H9 (cell line): Measurements from ENCODE around the gene CA11. TPM values are rescaled to one million over a fixed set of nuclear protein-coding genes. Genes with fewer than 3 reads are reported as not detected.

Experiments used
- DNase-seq: peaks from one replicate; pipeline ENCODE4 v3.0.0-alpha.2; 2017
- H2AFZ ChIP-seq: one replicate; pipeline ENCODE4 v1.6.1; 2013; ENCODE audit warnings: mild to moderate bottlenecking, low read length, control low read depth, moderate library complexity
- H2AK5ac ChIP-seq: 2 replicates; pipeline ENCODE4 v1.6.1; 2013; ENCODE audit warnings: low read length, control low read depth, mixed read lengths; ENCODE audit not compliant: insufficient read length
- H2BK120ac ChIP-seq: one replicate; pipeline ENCODE4 v1.6.1; 2013; ENCODE audit warnings: low read depth, mild to moderate bottlenecking, low read length, control low read depth, inconsistent platforms; ENCODE audit not compliant: poor library complexity, severe bottlenecking
- H2BK12ac ChIP-seq: 2 replicates; pipeline ENCODE4 v1.6.1; 2013; ENCODE audit warnings: low read length, control low read depth, mixed read lengths, low read depth; ENCODE audit not compliant: insufficient read length
- H2BK15ac ChIP-seq: 2 replicates; pipeline ENCODE4 v1.6.1; 2013; ENCODE audit warnings: low read depth, low read length, control low read depth
- H2BK20ac ChIP-seq: one replicate; pipeline ENCODE4 v1.6.1; 2013; ENCODE audit warnings: low read depth, mild to moderate bottlenecking, low read length, control low read depth, inconsistent platforms; ENCODE audit not compliant: poor library complexity, severe bottlenecking
- H2BK5ac ChIP-seq: 2 replicates; pipeline ENCODE4 v1.6.1; 2013; ENCODE audit warnings: low read length, control low read depth, mixed read lengths; ENCODE audit not compliant: insufficient read length
- H3K14ac ChIP-seq: 2 replicates; pipeline ENCODE4 v1.6.1; 2013; ENCODE audit warnings: low read length, control low read depth; ENCODE audit not compliant: insufficient read depth
- H3K18ac ChIP-seq: 2 replicates; pipeline ENCODE4 v1.6.1; 2013; ENCODE audit warnings: low read depth, mild to moderate bottlenecking, mixed read lengths, low read length, control low read depth; ENCODE audit not compliant: insufficient read length
- H3K23ac ChIP-seq: 2 replicates; pipeline ENCODE4 v1.6.1; 2013; ENCODE audit warnings: low read length, control low read depth, mixed read lengths, low read depth; ENCODE audit not compliant: insufficient read length
- H3K23me2 ChIP-seq: 2 replicates; pipeline ENCODE4 v1.6.1; 2013; ENCODE audit warnings: low read depth, mild to moderate bottlenecking, mixed read lengths, low read length, control low read depth; ENCODE audit not compliant: insufficient read length, poor library complexity, severe bottlenecking
- H3K27ac ChIP-seq: 2 replicates; pipeline ENCODE4 v1.5.1; 2013; ENCODE audit warnings: low read length, control low read depth, mixed read lengths, low read depth; ENCODE audit not compliant: insufficient read length
- H3K27me3 ChIP-seq: 2 replicates; pipeline ENCODE4 v1.6.1; 2013; ENCODE audit warnings: low read length, control low read depth, inconsistent platforms; ENCODE audit not compliant: insufficient read depth
- H3K4ac ChIP-seq: 2 replicates; pipeline ENCODE4 v1.6.1; 2013; ENCODE audit warnings: low read depth, mild to moderate bottlenecking, control low read depth, inconsistent platforms, low read length, moderate library complexity
- H3K4me1 ChIP-seq: 2 replicates; pipeline ENCODE4 v1.6.1; 2013; ENCODE audit warnings: low read length, control low read depth, inconsistent platforms; ENCODE audit not compliant: insufficient read depth
- H3K4me2 ChIP-seq: 2 replicates; pipeline ENCODE4 v1.6.1; 2013; ENCODE audit warnings: low read length, control low read depth, mixed read lengths; ENCODE audit not compliant: insufficient read length, insufficient read depth
- H3K56ac ChIP-seq: 2 replicates; pipeline ENCODE4 v1.6.1; 2013; ENCODE audit warnings: low read depth, mild to moderate bottlenecking, mixed read lengths, low read length, control low read depth; ENCODE audit not compliant: insufficient read length
- H3K79me1 ChIP-seq: 2 replicates; pipeline ENCODE4 v1.6.1; 2013; ENCODE audit warnings: low read depth, mild to moderate bottlenecking, moderate library complexity, low read length, control low read depth, inconsistent platforms; ENCODE audit not compliant: insufficient read depth, poor library complexity, severe bottlenecking
- H3K79me2 ChIP-seq: 2 replicates; pipeline ENCODE4 v1.6.1; 2013; ENCODE audit warnings: low read length, control low read depth, inconsistent platforms; ENCODE audit not compliant: insufficient read depth
- H3K9ac ChIP-seq: 2 replicates; pipeline ENCODE4 v1.6.1; 2013; ENCODE audit warnings: low read length, control low read depth, mixed read lengths; ENCODE audit not compliant: insufficient read length; ENCODE audit errors: extremely low read depth
- H3K9me3 ChIP-seq: one replicate; pipeline ENCODE4 v1.6.1; 2013; ENCODE audit warnings: low read depth, low read length, inconsistent platforms; ENCODE audit not compliant: control insufficient read depth
- H3T11ph ChIP-seq: one replicate; pipeline ENCODE4 v1.6.1; 2013; ENCODE audit warnings: mild to moderate bottlenecking, low read length, control low read depth, inconsistent platforms
- H4K20me1 ChIP-seq: one replicate; pipeline ENCODE4 v1.6.1; 2013; ENCODE audit not compliant: control insufficient read depth, insufficient read length, insufficient read depth
- H4K5ac ChIP-seq: 2 replicates; pipeline ENCODE4 v1.6.1; 2013; ENCODE audit warnings: low read depth, mild to moderate bottlenecking, mixed read lengths, low read length, control low read depth; ENCODE audit not compliant: insufficient read length
- H4K8ac ChIP-seq: replicated peaks from 2 replicates; pipeline ENCODE4 v1.6.1; 2013; ENCODE audit warnings: low read length, control low read depth, mixed read lengths, low read depth; ENCODE audit not compliant: insufficient read length
- H4K91ac ChIP-seq: 2 replicates; pipeline ENCODE4 v1.6.1; 2013; ENCODE audit warnings: low read depth, mild to moderate bottlenecking, moderate library complexity, mixed read lengths, low read length, control low read depth; ENCODE audit not compliant: insufficient read length
- H3K27ac Mint-ChIP-seq, 3 experiments: 2 replicates in 2 of 3; 3 replicates in 1 of 3; pipeline ENCODE4 v1.8.0; 2020 to 2021; ENCODE audit warnings: mixed read lengths in 3 of 3, mild to moderate bottlenecking in 1 of 3, moderate library complexity in 1 of 3
- H3K27me3 Mint-ChIP-seq: 2 replicates; pipeline ENCODE4 v1.8.0; 2021; ENCODE audit warnings: low read depth, mild to moderate bottlenecking, moderate library complexity, mixed read lengths
- H3K36me3 Mint-ChIP-seq, 3 experiments: 2 replicates in 2 of 3; 3 replicates in 1 of 3; pipeline ENCODE4 v1.8.0; 2020 to 2021; ENCODE audit warnings: low read depth in 3 of 3, mixed read lengths in 3 of 3; ENCODE audit not compliant: insufficient read depth in 1 of 3
- H3K4me1 Mint-ChIP-seq, 2 experiments: 2 replicates each; pipeline ENCODE4 v1.8.0; 2020; ENCODE audit warnings: mixed read lengths in 2 of 2
- H3K4me3 Mint-ChIP-seq, 2 experiments: 2 replicates in 1 of 2; 3 replicates in 1 of 2; pipeline ENCODE4 v1.8.0; 2020 to 2021; ENCODE audit warnings: mild to moderate bottlenecking in 2 of 2, mixed read lengths in 2 of 2, moderate library complexity in 1 of 2
- H3K9me3 Mint-ChIP-seq, 2 experiments: 2 replicates in 1 of 2; 3 replicates in 1 of 2; pipeline ENCODE4 v1.8.0; 2020; ENCODE audit warnings: mild to moderate bottlenecking in 2 of 2, mixed read lengths in 2 of 2, moderate library complexity in 1 of 2
- CTCF ChIP-seq: fragments of 200-600 bp; sonication (generic); conservative IDR thresholded peaks from 3 replicates; pipeline ENCODE4 v1.8.0; 2021; ENCODE audit warnings: antibody characterized with exemption, mild to moderate bottlenecking
- WGBS: extraction: QIAGEN DNeasy Blood & Tissue Kit; methylation state at CpG from one replicate; pipeline ENCODE4 v1.1.7; 2013; ENCODE audit warnings: missing lambda C conversion rate, low lambda C conversion rate, mixed read lengths; ENCODE audit not compliant: insufficient read length; ENCODE audit errors: extremely low coverage; 5-methylcytosine and 5-hydroxymethylcytosine counted together
- total RNA-seq: library from RNA; stranded (reverse); gene quantifications from 2 replicates; pipeline ENCODE4 v1.2.1, GENCODE V29; 2021

CA11 gene
- total RNA-seq, 1 experiment from 2014 or later = 107 TPM

- Histone ChIP-seq H3K27me3 (no peaks in the 10 kb centered on the region), H3K79me2 (no peaks in the 10 kb centered on the region), H3K4me1 (no peaks in the 10 kb centered on the region; the same call in 1 of the 2 replicates), H4K8ac (no peak overlapping the region), H3K23ac (no peak overlapping the region), H2BK12ac (no peak overlapping the region), H3T11ph (no peak overlapping the region), H3K4ac (no peak overlapping the region), H3K27ac (no peak overlapping the region), H4K91ac (no peak overlapping the region), H2BK15ac (no peak overlapping the region), H4K5ac (no peak overlapping the region), H2BK20ac (no peak overlapping the region), H3K14ac (no peak overlapping the region; the same call in 1 of the 2 replicates), H2AFZ (no peak overlapping the region), H4K20me1 (peaks cover 2% of the 10 kb centered on the region), H3K9me3 (no peaks in the 10 kb centered on the region), H3K56ac (no peak overlapping the region), H3K9ac (no peak overlapping the region), H3K4me2 (no peak overlapping the region), H3K23me2 (no peaks in the 10 kb centered on the region), H2BK120ac (no peak overlapping the region), H3K79me1 (no peaks in the 10 kb centered on the region), H2AK5ac (no peak overlapping the region), H3K18ac (no peak overlapping the region), H2BK5ac (no peak overlapping the region)
- H3K27me3 Mint-ChIP-seq = peaks cover 2% of the 10 kb centered on the region
- DNase-seq = no peak
- peaks cover 25 to 28% of the 10 kb centered on the region in 2 experiments for H3K4me1 Mint-ChIP-seq
- TF ChIP-seq CTCF = no peak
- peaks cover 0 to 9% (median 7%) of the 10 kb centered on the region in 3 experiments; a peak in 5 of 7 replicates for H3K36me3 Mint-ChIP-seq
- H3K4me3 Mint-ChIP-seq = peak overlapping the region in 1 of 2 experiments; percentile 15; a peak in 1 of 5 replicates
- WGBS = no CpG with 5 or more reads among the region's 26 CpGs
- H3K27ac Mint-ChIP-seq = peak overlapping the region in 1 of 3 experiments; percentile 31; a peak in 1 of 7 replicates
- H3K9me3 Mint-ChIP-seq = peaks cover 8 to 11% of the 10 kb centered on the region in 2 experiments
Measured at GRCh38 chr19:48669903-48670668, 24.1 kb upstream of the CA11 start.
